WI38 (cell line): ENCODE measurements around the gene DNAAF1.
A peak's percentile ranks its signal among the peaks of the same experiment; 100 is the strongest.
"Not testable (repeated sequence)": the region's sequence is repeated elsewhere in the genome, so short reads cannot be mapped to it uniquely, and the experiment has no call there.

Source experiments
- H3K4me3 ChIP-seq: 2 replicates; pipeline ENCODE4 v1.5.1; 2011; ENCODE audit warnings: low read depth, mild to moderate bottlenecking, control low read depth, low read length
- CTCF ChIP-seq: IDR thresholded peaks from 2 replicates; pipeline ENCODE4 v1.5.1; 2012; ENCODE audit warnings: low read depth, mild to moderate bottlenecking, control low read depth, low read length

The DNAAF1 gene

GRCh38 chr16:84105948-84106740 lies 39.0 kb upstream of the DNAAF1 start:
- no peak overlapping the region for H3K4me3 ChIP-seq
- no peak for TF ChIP-seq CTCF

- no peak overlapping the region for H3K4me3 ChIP-seq
- no peak for TF ChIP-seq CTCF
Measured at GRCh38 chr16:84107921-84108320, 37.2 kb upstream of the DNAAF1 start.

- TF ChIP-seq CTCF = no peak
- no peak overlapping the region for H3K4me3 ChIP-seq
Measured at GRCh38 chr16:84109598-84110335, 35.3 kb upstream of the DNAAF1 start.

GRCh38 chr16:84110527-84110926 lies 34.6 kb upstream of the DNAAF1 start:
- TF ChIP-seq CTCF = no peak
- H3K4me3 ChIP-seq = no peak overlapping the region

- no peak overlapping the region for H3K4me3 ChIP-seq
- TF ChIP-seq CTCF = no peak
Measured at GRCh38 chr16:84111525-84111924, 33.6 kb upstream of the DNAAF1 start.

GRCh38 chr16:84111949-84112348 lies 33.2 kb upstream of the DNAAF1 start:
- not testable (repeated sequence) for H3K4me3 ChIP-seq

GRCh38 chr16:84115919-84116719 lies 29.0 kb upstream of the DNAAF1 start:
- peak overlapping the region; percentile 87 for H3K4me3 ChIP-seq
- TF ChIP-seq CTCF = no peak
